HG03354 (cell line): ENCODE data around the gene ABCC8.

Experiments
- ATAC-seq: cut with Tn5 transposase; IDR thresholded peaks from one replicate; pipeline ENCODE4 v1.9.1; 2021; ENCODE audit warnings: mild to moderate bottlenecking; ENCODE audit not compliant: unreplicated experiment, poor library complexity, severe bottlenecking

Gene ABCC8

DNA sequence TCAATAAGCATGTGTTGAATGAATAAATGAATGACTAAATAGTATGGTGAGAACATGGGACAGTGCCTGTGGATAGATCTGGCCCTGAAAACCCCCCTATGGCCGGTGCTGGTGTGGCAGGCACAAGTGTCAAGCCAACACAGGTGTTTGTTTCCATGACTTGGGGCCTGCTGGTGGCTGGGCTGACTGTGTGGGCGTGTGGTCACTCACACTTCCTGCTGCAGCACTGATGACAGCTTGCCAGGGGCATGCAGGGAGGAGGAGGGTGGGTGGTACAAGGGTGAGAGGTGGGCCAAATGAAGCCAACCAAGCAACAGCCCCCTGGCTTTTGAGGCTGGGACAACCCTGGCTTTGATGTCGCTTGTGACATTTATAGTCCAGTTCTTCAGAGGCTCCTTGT lies 30.3 kb upstream of the ABCC8 start:
- peak; percentile 68 for ATAC-seq

DNA sequence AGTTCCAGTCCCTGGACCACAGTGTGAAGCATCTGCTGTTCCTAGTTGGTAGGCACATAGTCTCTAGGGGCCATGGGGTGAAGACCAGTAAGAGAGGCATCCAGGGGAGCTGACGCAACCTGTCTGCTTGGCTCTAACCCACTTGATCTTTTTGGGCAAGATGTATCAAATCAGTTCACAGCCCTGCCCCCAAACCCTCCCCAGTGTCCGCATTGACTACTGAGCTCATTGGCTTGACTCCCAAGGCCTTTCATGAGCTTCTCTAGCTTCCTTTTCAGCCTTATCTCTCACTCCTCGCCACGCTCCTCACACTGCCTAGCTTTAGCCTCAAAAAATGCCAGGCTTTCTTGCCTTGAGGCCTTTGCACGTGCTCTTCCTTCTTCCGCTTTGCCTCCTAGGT lies 29.7 kb upstream of the ABCC8 start:
- no peak for ATAC-seq

GRCh38 chr11:17505146-17505545 lies 28.5 kb upstream of the ABCC8 start:
- ATAC-seq = no peak

DNA sequence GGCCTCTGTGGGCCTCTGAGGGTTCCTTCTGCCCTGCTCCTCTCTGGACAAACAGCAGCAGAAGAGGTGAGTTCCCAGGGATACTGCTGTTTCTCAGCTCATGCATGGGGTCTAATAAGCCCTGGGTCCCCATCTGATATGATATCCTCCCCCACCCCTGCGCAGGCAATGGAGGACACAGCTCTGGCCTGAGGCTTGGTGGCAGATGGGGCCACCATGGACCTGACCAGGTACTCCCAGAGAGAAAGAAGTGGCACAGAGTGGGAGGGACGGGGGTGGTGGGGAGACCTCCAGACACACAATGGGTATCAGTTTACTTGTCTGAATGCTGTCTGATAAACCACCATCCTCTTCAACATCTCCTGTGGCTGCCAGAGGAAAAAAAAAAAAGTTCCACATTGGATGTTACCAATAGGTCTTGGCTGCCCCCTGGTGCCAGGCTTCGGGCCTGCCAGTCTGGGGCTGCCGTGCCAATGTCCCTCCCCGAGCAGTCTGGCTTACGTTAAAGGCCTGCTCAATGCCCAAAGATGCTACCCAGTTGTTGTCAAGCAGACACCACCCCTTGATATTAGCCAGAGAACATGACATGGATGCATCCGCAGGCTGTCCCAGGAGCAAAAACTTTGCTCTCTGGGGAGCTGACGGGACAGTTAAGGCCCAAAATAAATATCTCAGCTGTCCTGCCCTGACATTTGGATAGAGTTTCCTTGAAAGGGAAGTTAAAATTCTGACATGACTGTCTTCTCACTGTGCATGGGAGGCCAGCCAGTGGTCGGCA lies 27.9 kb upstream of the ABCC8 start:
- peak; percentile 76 for ATAC-seq

GRCh38 chr11:17502630-17503029 lies 26.0 kb upstream of the ABCC8 start:
- no peak for ATAC-seq

- no peak for ATAC-seq
Observed at GRCh38 chr11:17500673-17501072, 24.0 kb upstream of the ABCC8 start.

- peak; percentile 51 for ATAC-seq
Observed at GRCh38 chr11:17498475-17498874, 21.8 kb upstream of the ABCC8 start.

DNA sequence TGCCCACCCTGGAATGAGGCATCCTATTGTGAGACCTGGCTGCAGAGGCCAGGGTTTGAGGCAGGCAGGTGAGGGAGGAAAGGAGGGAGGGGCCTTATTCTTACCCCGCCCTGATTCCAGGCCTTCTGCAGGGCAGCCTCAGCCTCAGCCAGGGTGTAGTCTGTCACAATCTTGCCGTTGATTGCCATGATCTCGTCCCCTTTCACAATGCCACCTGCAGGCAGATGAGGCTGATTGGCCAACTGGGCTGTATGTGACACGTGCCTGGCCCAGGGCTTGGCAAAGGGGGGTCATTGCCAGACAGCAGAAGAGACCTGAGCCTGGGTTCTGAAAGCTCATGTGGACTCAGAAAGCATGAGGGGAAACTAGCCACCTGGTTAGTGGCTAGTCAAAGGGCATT lies 21.4 kb upstream of the ABCC8 start:
- ATAC-seq = no peak

GRCh38 chr11:17496406-17496805 lies 19.8 kb upstream of the ABCC8 start:
- no peak for ATAC-seq

DNA sequence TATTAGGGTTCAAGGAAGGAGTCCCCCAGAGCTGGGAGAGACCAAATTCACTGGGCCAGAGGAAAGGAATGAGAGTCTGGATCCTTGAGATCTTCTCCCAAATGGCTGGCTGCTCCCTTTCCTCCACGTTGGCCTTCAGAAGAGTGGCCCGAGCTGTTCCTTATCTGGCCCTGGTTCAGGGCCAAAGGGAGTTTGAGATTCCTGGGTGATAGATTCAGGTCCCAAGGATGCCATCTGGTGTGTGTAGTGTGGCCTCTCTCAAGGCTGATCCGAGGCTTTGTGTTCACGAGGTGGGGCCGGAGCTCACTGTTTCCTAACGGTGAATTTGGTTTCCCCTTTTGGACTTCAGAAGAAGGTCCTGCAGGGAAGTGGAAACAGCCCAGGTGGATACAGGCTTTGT lies 17.4 kb upstream of the ABCC8 start:
- no peak for ATAC-seq

- no peak for ATAC-seq
Observed at GRCh38 chr11:17490938-17491337, 14.3 kb upstream of the ABCC8 start.

DNA sequence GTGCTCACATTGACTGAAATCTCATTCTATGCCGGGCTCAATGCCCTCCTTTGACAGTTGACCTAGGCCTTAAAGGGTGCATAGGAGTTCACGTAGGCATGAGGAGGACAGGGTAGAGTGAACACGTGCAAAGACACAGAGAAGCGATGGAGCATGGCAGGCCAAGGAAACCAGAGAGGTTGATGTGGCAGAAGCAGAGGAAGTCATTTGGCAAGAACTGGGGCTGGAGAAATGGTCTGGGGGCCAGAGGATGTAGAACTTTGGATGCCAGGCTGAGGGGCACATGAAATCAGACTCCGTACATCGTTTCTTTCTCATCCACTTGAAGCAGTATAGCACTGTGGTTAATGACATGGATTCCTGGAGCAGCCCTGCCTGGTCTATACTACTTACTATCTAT lies 13.6 kb upstream of the ABCC8 start:
- ATAC-seq = no peak

GRCh38 chr11:17489751-17490150 lies 13.1 kb upstream of the ABCC8 start:
- no peak for ATAC-seq

GRCh38 chr11:17488563-17488962 lies 11.9 kb upstream of the ABCC8 start:
- ATAC-seq = no peak

GRCh38 chr11:17486646-17487045 lies 10.0 kb upstream of the ABCC8 start:
- ATAC-seq = no peak

DNA sequence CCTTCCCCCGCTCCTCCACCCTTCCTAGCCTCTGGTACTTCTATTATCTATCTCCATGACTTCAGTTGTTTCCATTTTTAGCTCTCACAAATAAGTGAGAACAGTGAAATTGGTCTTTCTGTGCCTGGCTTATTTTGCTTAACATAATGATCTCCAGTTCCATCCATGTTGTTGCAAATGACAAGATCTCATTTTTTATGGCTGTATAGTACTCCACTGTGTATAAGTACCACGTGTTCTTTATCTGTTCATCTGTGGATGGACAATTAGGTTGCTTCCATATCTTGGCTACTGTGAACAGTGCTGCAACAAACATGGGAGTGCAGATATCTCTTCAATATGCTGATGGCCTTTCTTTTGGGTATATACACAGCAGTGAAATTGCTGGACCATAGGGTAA lies 6.9 kb upstream of the ABCC8 start:
- ATAC-seq = no peak

DNA sequence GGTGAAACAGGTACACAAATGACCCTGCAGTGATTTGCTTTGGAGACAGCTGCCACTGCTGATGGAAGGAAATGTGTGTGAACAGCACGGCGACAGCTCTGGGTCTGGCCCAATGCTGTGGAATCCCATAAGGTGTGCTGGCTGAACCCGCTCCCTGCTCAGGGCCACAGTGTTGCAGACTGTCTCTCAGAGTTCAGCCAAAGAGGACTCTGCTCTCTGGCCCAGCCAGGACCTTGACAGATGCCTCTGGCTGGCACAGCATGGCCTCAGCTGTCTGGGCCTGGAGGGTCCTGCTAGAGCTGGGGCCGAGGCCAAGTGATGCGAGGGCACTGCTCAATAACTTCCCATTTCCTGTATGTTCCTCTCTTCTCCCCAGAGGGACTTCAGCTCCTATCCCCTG lies 5.3 kb upstream of the ABCC8 start:
- no peak for ATAC-seq

DNA sequence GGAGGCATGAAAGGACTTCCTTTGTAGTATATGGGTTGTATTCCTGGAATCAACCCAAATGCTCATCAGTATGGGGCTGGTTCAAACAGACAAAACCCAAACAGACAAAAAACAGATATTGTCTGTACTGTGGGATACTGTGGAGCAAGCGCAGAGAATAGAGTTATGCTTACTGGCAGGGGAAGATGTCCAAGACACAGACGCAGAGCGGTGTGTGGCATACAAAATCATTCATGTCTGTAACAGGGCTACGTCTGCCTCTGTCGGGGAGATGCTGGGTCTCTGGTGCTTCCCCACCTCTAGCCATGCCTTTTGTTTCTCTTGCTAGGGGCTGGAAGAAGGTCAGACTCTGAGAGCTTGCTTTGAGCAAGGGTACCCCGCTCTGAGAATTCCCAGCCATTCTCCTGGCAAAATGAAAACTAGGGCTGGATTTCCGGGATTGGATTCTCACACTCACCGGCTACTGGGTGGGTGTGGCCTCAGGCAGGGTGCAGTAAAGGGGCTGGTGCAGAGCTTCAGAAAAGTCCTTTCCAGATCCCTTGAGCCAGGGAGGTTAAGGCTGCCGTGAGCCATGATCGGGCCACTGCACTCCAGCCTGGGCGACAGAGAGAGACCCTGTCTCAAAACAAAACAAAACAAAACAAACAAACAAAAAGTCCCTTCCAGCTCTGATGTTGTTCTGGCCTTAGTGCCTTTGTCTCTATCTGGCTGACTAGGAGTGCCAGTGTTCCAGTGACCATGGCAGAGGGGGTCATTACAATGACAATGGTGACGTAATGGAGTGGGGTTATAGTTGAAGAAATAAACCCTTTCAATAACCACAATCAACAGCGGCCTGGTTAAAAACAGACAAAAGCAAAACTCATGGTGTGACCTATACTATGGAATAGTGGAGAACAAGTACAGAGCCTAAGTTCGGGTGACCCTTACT lies 2.9 kb upstream of the ABCC8 start:
- ATAC-seq = no peak

DNA sequence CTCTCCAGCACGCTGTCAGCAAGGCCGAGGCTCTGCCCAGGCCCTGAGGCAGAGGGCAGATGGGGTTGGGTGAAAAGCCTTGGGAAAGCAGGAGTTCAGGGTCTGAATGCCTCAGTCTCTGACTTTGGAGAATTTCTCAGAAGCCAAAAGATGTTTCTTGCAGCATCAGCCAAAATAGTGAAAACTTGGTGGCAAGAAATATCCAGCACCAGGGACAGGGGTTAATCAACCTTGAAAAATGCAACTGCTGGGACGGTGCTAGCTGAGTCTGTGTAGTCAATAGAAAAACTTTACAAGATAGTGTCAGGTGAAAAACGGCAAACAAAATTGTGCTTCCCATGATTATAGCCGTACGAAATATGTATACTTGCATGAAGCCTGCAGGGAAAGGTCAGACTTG lies 1.4 kb upstream of the ABCC8 start:
- ATAC-seq = no peak

DNA sequence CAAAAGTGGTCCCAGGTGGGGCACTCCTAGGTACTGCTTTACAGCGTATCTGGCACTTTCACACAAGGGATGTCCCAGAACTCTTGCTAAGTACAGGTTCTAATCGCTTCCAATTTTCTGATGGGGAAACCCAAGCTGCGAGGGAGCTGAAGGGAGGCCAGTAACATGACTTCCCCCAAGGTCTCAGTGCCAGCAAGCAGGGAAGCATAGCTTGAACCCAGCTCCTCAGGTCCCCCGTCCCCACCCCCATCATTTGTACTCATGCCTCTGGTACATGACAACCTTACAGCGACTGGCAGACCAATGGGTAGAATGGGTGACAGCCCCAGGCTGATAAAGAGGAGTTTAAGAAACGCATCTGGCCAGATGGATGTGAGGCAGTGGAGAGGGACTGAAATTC lies 716 bp upstream of the ABCC8 start:
- ATAC-seq = no peak

DNA sequence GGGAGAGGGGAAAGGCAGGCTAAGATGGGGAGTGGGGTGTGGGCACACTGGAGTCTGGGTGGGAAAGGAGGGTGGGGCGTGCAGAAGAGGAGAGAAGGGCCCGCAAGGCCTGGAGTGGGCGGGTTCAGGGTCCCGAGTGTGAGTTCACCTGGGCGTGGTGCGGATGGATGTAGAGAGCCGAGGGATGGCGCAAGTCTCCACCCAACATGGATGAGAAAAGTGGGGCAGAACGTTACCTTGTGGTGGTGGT lies 364 bp upstream of the ABCC8 start:
- no peak for ATAC-seq
